Stimulated activated naive CD4-positive, alpha-beta T cell (primary cell): ENCODE data around the gene NTSR1.

Source experiments
- DNase-seq, 6 experiments: peaks; one replicate each; lab custom pipeline; 2025; lab: John Stamatoyannopoulos, UW

Gene NTSR1

DNA sequence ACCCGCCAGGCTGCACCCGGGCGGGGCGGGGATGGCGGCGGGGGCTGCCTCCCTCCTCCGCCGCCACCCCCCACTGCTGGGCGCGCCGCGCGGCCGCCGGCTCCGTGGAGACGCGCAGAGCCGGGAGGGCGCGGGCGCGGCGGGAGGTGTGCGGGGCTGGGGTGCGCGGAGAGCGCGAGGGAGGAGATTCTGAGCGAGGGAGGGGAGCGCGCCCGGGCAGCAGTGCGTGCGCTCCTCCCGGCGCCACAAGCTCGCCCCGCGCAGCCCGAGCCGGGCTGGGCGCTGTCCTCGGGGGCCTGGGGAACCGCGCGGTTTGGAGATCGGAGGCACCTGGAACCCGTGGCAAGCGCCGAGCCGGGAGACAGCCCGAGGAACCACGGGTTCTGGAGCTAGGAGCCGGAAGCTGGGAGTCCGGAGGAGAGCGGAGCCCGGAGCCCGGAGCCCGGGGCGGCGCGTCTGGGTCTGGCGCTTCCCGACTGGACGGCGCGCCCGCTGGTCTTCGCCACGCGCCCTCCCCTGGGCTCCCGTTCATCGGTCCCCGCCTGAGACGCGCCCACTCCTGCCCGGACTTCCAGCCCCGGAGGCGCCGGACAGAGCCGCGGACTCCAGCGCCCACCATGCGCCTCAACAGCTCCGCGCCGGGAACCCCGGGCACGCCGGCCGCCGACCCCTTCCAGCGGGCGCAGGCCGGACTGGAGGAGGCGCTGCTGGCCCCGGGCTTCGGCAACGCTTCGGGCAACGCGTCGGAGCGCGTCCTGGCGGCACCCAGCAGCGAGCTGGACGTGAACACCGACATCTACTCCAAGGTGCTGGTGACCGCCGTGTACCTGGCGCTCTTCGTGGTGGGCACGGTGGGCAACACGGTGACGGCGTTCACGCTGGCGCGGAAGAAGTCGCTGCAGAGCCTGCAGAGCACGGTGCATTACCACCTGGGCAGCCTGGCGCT, at the start of gene NTSR1:
Gene NTSR1 (plus strand): TSS at position 246 of the 946 bp plus-strand sequence. CDS start 372 bp downstream, at position 618.
- DNase-seq: peak in 1 of 6 experiments; percentile 9

DNA sequence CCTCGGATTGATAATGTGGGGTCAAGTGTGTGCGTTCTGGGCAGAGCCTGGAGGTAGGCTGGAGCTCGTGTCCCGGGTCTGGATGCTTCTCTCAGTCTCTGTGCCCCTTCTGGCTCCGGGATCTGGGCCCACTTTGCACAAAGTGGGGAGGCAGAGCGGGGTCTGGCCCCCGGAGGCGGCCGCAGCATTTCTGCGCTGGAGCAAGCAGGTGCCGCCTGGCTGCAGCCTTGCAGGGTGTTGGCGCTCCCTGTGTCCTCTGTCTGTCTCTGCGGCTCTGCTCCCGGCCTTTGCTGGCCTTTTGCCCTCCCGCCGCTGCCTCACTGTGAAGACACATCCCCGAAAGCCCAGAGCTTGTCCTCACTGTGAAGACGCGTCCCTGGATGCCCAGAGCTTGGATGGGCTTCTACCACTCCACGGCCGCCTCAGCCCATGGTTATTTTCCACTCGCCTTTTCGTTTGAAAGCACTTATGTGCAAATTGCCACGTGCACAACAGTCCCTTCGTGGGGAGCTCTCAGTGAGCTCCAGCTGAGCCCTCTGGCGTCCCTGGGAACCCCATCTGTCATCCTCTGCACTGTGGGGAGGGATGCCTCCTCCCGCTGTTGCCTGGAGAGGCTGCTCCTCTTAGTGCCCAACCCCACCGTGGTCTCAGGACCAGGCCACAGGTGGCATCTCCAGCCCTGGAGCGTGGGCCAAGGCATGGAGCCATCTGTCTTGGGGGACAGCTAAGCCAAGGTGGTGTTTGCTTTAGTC, 49.0 kb upstream of the NTSR1 start:
- no peak for DNase-seq

DNA sequence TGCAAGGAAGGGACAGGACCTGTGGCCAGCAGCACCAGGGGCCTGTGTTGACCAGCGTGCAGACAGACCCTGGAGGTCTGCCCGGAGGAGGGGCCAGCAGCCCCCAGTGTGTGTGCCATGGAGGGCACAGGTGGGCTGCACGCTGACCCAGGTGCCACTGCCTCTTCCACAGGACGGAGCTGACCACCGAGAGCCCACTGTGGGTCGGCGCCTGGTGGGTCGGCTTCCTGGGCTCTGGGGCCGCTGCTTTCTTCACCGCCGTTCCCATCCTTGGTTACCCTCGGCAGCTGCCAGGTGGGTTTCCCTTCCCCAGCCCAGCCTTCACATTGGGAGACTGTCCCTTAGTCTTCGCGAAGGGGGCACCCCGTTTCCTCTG, 48.4 kb upstream of the NTSR1 start:
- DNase-seq: no peak

DNA sequence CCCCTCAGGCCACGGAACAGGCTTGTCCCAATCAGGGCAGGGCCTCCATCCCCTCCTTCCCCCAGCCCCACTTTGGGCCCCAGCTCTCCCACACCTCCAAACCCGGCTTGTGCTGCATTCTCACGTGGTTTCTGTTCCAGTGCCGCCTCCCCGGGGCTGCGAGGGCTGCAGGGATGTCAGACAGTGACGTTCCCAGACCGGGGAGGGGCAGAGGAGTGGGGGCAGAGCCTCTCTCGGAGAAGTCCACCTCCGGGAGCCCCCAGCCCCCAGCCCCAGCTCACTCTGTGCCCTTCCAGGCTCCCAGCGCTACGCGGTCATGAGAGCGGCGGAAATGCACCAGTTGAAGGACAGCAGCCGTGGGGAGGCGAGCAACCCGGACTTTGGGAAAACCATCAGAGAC, 47.9 kb upstream of the NTSR1 start:
- no peak for DNase-seq

DNA sequence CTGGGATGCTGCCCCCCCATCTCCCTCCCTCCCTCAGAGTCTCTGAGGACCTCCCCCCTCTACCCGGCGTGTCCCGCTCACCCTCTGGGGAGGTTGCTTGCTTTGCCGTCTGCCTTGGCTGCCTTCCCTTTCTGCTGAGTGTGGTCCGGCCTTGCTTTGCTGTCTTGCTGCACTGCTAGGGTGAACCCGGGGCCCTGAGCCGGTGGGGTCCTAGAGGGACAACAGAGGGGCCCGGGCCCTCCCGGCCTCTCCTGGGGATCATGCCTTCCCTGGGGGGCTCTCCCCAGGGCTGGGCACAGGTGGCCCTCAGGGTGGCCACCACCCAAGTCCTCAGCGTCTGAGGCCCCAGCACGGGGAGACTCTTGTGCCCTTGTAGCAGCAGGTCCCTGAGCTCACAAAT, 47.0 kb upstream of the NTSR1 start:
- no peak for DNase-seq

DNA sequence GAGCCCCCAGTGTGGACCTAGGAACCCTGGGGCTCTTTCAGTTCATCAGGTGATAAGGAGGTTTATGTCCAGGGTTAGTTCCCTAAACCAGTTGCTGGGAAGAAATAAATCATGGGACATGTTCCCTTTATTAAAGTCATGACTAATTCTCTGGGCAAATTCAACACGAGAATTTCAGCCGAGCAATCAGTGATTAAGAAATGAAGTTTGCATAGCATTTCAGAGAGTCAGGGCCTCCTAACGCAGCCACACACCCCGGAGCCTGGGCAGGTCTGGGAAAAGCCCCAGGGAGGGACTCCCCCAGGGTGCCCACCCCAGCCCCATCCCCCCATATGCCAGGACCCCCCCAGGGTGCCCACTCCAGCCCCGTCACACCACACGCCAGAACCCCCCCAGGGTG, 46.2 kb upstream of the NTSR1 start:
- DNase-seq: no peak

DNA sequence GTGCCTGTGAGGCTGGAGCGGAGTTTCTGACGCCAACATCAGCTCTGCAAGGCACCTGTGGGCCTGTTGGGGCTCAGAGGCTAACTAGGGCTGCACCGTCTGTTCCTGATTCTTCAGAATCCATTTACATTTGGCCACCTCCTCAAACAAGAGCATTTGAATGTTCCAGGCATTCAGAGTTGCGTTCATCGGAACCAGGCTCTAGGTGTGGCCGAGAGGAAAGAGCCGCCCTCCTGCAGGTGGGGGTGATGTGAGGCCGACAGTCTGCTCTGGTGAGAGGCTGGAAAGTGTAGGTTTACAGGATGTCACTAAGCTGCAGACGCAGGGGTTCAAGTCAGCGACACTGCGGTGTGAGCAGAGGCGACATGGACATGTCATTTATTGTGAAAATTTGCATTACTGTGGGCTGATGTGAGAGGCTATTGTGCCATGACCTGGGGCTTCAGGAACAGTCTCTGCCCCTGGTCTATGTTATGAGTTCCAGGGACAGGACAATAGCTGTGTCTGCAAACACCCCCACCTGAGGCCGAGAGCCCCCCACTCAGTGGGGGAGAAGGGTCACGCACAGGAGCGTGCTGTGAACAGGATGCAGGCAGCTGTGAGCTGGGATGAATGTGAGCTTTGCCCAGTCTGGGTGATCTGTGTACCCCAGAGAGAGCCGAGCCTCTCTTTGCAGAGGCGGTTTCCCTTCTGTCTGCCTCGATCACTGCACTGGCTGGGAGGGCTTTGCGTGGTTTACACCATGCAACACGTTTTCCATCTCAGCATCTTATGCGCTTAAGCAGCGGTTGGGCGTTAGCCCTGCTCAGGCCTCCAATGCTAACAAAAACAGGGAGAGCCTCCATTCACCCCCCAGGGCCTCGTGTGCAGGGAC, 45.3 kb upstream of the NTSR1 start:
- no peak for DNase-seq

DNA sequence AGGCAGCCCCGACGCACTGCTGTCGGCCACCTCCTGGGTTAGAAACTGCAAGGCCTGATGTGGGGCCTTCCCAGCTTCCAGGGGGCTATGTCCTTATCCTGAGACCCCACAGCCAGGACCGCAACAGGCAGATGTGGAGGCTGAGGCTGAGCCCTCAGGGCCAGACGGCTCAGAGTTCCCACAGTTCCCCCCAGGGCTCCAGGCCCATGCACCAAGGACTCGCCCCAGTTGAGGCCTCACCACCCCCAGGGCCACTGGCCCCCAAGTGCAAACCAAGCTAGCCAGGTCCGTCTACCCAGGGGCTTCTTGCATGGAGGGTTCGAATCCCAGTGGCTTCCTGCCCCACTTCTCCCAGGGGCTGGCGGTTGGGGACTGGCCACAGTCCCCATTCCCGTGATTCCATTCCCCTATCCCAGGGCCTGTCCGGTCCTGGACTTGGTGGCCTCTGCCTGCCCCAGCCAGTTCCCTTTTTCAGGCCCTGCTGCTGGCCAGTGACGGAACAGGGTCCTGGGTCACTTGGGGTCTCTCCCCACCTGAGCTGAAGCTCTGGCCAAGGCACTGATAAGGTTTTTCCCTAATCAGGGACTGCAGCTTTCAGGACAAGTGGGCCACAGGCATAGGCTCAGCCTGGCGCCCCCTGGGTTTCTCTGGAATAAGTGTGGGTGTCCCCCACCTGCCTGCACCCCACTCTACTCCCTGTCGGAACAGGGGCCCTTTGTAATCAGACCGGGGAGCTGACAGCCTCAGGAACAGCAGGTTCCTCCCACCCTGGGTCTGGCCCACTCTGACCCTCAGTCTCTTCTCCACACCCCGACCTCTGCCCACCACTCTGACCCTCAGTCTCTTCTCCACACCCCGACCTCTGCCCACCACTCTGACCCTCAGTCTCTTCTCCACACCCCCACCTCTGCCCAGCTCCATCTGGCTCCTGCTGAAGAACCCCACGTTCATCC, 44.3 kb upstream of the NTSR1 start:
- DNase-seq: no peak

DNA sequence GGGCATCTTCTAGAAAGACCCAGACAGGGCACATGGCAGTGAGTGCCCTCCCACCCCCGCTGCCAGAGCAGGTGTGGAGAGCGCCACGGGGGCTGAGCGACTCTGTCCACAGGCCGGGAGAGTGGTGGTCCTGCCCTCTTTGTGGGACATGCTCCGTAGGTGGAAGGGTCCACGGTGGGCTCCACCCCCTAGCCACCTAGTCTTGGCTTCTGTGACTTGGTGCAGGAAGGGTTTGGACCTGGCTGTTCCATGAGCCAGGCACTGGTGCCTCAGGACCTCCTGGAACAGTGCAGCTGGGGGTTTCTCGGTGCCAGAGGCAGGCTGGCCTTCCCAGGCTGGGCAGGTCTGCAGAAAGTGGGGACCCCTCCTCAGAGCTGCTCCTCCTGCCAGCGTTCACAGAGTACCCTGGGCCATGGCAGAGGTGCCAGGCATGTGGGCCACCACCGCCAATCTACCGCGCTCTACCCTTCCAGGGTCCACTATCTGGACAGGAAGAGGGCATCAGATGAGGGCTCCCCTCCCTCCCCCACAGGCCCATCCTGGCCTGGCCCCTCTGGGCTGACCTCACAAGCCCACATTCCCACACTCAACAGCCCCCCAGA, 43.4 kb upstream of the NTSR1 start:
- no peak for DNase-seq

DNA sequence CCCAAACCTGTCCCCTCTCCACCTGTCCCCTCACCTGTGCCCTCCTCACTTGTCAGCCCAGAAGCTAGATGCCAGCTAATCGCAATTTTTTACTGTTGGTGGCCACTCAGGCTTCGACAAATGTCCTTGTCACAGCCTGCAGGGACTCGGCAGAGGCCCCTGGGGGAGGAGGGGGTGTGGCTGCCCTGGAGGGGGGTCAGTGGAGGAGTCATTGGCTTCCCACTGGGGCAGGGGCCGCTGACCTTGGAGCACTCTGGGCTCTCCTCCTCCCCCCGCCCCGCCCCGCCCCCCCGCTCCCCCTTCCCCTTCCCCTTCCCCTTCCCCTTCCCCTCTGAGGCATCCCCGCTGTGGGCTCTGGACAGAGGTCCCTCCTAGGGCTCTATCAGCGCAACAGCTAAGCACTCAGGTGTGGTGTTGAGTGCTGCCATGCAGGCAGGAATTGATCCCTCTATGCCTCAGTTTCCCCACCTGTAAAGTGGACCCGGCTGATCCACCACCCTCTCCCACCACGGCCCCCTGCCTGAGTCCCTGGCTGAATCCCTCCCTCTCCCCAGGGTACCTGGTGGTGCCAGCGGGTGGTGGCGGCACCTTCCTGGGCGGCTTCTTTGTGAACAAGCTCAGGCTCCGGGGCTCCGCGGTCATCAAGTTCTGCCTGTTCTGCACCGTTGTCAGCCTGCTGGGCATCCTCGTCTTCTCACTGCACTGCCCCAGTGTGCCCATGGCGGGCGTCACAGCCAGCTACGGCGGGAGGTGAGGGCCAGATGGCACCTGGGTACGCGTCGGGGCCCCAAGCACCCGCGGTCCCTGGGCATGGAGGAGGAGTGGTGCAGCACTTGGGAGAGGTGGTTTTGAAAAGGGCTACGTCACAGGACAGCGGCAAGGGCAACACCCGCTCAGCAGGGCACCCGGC, 42.6 kb upstream of the NTSR1 start:
- no peak for DNase-seq

DNA sequence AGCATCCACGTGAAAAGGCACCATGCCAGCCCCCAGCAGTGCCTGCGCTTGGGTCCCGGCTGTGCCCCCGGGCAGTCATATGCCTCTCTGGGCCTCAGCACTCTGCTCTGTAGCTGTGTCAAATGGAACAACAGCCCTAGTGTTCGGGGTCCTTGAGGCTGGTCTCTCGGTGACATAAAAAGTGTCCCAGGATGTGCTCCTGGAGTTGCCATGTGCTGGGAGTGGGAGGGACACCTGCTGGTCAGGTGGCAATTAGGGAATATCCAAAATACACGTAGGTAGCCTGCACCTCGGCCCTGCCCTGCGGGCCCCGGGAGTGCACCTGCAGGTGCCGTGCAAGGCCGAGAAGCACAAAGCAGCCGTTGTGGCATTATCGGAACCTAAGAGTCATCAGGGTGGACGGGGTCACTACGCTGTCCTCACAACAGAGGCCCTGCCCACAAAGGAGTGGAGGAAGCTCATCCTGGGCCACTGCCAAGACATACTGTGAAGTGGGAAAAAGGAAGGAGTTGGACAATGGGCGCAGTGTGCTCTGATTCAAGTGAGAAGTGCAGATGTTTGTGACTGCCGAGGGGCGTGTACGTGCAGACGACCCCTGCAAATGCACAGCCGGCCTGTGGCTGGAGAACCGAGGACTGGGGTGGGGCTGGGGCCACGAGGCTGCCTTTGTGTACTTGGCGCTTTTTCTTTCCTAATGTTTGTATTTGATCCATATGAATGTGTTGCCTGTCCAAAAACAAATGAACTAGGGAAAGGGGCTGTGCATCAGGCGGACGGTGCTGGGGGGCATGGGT, 41.7 kb upstream of the NTSR1 start:
- no peak for DNase-seq

DNA sequence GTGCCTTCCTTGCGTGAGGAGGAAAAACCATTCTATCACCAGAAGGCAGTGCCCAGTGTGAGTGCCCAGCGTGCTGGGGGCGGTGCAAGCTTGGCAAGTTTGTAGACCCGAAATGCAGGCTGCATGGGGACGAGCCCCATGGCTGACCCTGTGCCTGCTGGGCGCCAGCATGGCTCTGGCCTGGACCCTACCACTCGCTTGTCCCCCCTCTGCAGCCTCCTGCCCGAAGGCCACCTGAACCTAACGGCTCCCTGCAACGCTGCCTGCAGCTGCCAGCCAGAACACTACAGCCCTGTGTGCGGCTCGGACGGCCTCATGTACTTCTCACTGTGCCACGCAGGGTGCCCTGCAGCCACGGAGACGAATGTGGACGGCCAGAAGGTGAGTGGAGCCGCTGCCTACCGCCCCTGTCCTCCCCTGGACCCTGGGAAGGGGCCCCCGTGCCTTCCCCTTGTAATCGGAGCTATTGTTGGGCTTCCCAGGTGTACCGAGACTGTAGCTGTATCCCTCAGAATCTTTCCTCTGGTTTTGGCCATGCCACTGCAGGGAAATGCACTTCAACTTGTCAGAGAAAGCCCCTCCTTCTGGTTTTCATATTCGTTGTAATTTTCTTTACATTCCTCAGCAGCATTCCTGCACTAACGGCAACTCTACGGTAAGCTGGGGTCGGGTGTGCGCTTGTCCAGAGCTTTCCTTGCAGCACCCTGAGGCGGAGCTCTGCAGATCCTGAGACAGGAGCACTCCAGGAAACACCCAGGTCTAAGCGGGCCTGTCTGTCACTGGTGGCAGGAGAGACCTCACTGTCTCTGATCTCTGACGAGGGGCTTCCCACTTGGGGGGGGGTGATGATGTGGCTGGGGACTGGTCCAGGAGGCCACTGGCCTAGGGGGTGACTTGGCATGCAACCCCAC, 40.9 kb upstream of the NTSR1 start:
- no peak for DNase-seq

DNA sequence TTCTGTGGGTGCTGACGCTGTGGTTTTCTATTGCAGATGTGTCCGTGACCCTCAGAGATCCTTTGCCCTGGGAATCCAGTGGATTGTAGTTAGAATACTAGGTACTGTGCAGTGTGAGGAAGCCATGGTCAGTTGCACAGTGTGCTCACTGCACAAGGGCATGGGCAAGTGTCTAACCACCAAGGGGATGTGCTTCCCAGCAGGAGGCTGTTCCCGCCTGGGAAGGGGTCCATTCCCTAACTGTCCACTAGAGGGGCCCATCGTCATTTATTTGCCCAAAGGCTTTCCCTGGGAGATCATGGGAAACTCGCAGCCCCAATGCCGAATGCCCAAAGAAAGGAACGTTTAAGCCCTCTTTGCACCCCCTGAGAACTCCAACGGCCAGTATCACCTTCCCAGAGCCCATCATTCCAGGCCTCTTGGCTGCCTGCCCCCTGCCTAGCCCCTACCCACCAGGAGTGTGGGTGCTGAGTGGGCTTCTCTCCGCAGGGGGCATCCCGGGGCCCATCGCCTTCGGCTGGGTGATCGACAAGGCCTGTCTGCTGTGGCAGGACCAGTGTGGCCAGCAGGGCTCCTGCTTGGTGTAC, 40.1 kb upstream of the NTSR1 start:
- peak in 5 of 6 experiments; percentile 6 to 36 (median 12) for DNase-seq

DNA sequence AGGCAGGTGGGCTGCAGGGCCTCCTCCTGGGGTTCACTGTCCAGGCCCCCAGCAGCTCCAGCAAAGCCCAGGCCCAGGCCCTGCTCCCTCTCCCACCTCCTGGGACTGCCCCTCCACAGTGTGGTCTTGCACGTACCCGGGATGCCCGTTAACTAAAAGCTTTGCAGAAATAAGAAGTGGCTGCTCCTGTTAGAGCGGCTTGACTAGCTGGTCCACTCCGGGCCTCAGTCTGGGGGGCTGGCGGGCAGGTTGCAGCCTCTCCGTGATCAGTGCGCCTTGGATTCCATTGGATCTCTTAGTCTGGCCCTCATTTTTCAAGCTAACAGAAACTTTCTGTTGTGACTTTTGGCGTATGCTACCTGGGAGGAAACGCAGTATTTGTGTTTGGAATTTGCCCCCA, 39.4 kb upstream of the NTSR1 start:
- no peak for DNase-seq

DNA sequence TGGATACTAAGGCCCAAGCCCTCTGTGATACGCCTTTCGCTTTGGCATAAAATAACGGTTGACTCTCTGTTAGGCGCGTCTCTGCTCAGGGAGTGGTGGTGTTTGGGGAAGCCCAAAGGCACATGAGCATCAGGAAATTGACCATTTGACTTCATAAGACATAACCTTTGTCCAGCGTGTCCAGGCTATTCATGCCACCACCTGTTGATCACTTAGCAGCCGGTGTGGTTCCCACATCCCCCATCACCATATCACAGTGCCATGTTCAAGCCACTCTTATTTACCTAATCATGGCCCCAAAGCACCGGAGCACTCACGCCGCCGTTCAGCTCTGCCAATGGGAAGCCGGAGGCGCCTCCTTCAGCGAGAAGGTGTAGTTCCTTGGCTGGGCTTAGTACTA, 38.5 kb upstream of the NTSR1 start:
- no peak for DNase-seq

DNA sequence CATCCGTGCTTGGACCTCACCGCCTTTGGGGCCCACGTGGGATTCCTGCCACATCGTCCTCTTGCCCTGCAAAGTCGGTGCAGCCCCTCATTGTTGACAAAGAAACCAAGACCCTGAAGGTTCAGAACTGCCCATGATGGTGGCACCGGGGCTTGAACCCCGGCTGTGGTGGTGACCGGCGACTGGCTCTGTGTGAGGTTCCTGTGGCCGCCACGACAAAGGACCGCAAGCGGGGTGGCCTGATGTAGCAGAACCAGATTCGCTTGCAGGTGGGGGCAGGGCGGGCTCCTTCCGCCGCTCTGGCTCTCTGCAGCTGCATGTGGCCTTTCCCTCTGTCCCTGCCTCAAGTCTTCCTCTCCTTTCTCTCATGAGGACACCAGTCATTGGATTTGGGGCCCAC, 37.6 kb upstream of the NTSR1 start:
- DNase-seq: no peak

DNA sequence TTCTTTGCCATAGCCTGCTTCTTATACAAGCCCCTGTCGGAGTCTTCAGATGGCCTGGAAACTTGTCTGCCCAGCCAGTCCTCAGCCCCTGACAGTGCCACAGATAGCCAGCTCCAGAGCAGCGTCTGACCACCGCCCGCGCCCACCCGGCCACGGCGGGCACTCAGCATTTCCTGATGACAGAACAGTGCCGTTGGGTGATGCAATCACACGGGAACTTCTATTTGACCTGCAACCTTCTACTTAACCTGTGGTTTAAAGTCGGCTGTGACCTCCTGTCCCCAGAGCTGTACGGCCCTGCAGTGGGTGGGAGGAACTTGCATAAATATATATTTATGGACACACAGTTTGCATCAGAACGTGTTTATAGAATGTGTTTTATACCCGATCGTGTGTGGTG, 36.9 kb upstream of the NTSR1 start:
- no peak for DNase-seq
